K562 (cell line): ENCODE measurements around the gene MATK. TPM values are rescaled to one million over a fixed set of nuclear protein-coding genes. Genes with fewer than 3 reads are reported as not detected.

ENCODE experiments used
- CC2D1A ChIP-seq: fragments of 450-650 bp; IDR thresholded peaks from 2 replicates; pipeline ENCODE4 v1.6.1; 2017; ENCODE audit warnings: mild to moderate bottlenecking
- FOXO4 ChIP-seq: fragments of 450-650 bp; formaldehyde crosslinking; IDR thresholded peaks from 2 replicates; pipeline ENCODE4 v1.4.0; 2020; ENCODE audit warnings: mild to moderate bottlenecking, moderate library complexity
- GABPB2 ChIP-seq: fragments of 250-450 bp; sonication (Bioruptor Pico); conservative IDR thresholded peaks from 2 replicates; pipeline ENCODE4 v1.5.1; 2021; ENCODE audit warnings: mild to moderate bottlenecking
- GMEB1 ChIP-seq: fragments of 250-450 bp; sonication (Bioruptor Pico); IDR thresholded peaks from 2 replicates; pipeline ENCODE4 v1.4.0; 2020; ENCODE audit warnings: mild to moderate bottlenecking
- MAFG ChIP-seq: fragments of 450-650 bp; conservative IDR thresholded peaks from 2 replicates; pipeline ENCODE4 v1.6.1; 2016; ENCODE audit warnings: missing genetic modification characterization, missing compliant biosample characterization
- MTA2 ChIP-seq: fragments of 450-650 bp; IDR thresholded peaks from 2 replicates; pipeline ENCODE4 v1.6.1; 2016; ENCODE audit warnings: low read depth
- NCOA6 ChIP-seq: fragments of 450-650 bp; IDR thresholded peaks from 2 replicates; pipeline ENCODE4 v1.6.1; 2017; ENCODE audit warnings: mild to moderate bottlenecking
- NFATC3 ChIP-seq: fragments of 450-650 bp; IDR thresholded peaks from 2 replicates; pipeline ENCODE4 v1.6.1; 2017; ENCODE audit warnings: mild to moderate bottlenecking
- RBM15 ChIP-seq: fragments of 200-400 bp; formaldehyde crosslinking; IDR thresholded peaks from 2 replicates; pipeline ENCODE4 v1.6.1; 2018; ENCODE audit warnings: mild to moderate bottlenecking, low read length, moderate library complexity; ENCODE audit not compliant: insufficient read depth
- RFX1 ChIP-seq: fragments of 450-650 bp; IDR thresholded peaks from 2 replicates; pipeline ENCODE4 v1.6.1; 2016; ENCODE audit warnings: mild to moderate bottlenecking, moderate library complexity
- SP1 ChIP-seq: sonication (generic); formaldehyde crosslinking; IDR thresholded peaks from 2 replicates; pipeline ENCODE4 v1.8.1; 2022; ENCODE audit warnings: mild to moderate bottlenecking, missing genetic modification reagents
- USF2 ChIP-seq: sonication (generic); formaldehyde crosslinking; IDR thresholded peaks from 2 replicates; pipeline ENCODE4 v1.5.0; 2020; ENCODE audit warnings: missing genetic modification reagents
- ZBTB7A ChIP-seq: IDR thresholded peaks from 2 replicates; pipeline ENCODE4 v1.6.1; 2011; ENCODE audit warnings: low read depth, mild to moderate bottlenecking, low read length, moderate library complexity, borderline replicate concordance; ENCODE audit not compliant: control insufficient read depth
- polyA plus RNA-seq, 8 experiments: library from polyadenylated mRNA; depleted of rRNA in 4 of 8; stranded (reverse) in 5 of 8; unstranded in 3 of 8; fragments of >200 nt; fragmentation: Nextera tagmentation in 2 of 8; fragmentation: Illumina TruSeq in 1 of 8; extraction: Ambion mirVana in 2 of 8; extraction: Trizol in 1 of 8; gene quantifications; 2 replicates each; pipeline versions ENCODE4 v1.2.1 to v1.2.3, GENCODE V29; 2011 to 2014; ENCODE audit warnings: inconsistent platforms in 1 of 8, missing spikeins in 1 of 8
- total RNA-seq, 7 experiments: library from RNA; depleted of rRNA in 6 of 7; stranded (reverse); fragments of >200 nt in 6 of 7; fragmentation: Illumina TruSeq in 2 of 7; extraction: Trizol in 2 of 7; gene quantifications; 2 replicates each; pipeline versions ENCODE4 v1.2.1 to v1.2.3, GENCODE V29; 2011 to 2021; ENCODE audit warnings: low replicate concordance in 1 of 7
- TF ChIP-seq, protein P1 (sequence below): fragments of 450-650 bp; formaldehyde crosslinking; IDR thresholded peaks from 2 replicates; pipeline ENCODE4 v1.4.0; 2020; ENCODE audit warnings: mild to moderate bottlenecking, moderate library complexity
- TF ChIP-seq, protein P2 (sequence below): sonication (generic); formaldehyde crosslinking; IDR thresholded peaks from 2 replicates; pipeline ENCODE4 v1.8.0; 2022; ENCODE audit warnings: mild to moderate bottlenecking, missing genetic modification reagents
- TF ChIP-seq, protein P3 (sequence below): sonication (generic); formaldehyde crosslinking; IDR thresholded peaks from 2 replicates; pipeline ENCODE4 v1.8.0; 2022; ENCODE audit warnings: mild to moderate bottlenecking, missing genetic modification reagents

The MATK gene
- total and polyA plus RNA-seq, 9 of the 15 experiments (the other 6 are each of a cell fraction or from before 2014, with no cell fraction given): 0.08 to 41.5 (median 21.4) TPM

- TF ChIP-seq NFATC3 (no peak), NCOA6 (no peak), MTA2 (no peak), USF2 (no peak), RFX1 (no peak), FOXO4 (CRISPR knock-in tag) (no peak), CC2D1A (no peak), GMEB1 (CRISPR knock-in tag) (no peak), MAFG (tag) (no peak), SP1 (CRISPR knock-in tag) (no peak), RBM15 (no peak), ZBTB7A (peak; percentile 95), GABPB2 (CRISPR knock-in tag) (no peak)
- TF ChIP-seq, protein P1, sequence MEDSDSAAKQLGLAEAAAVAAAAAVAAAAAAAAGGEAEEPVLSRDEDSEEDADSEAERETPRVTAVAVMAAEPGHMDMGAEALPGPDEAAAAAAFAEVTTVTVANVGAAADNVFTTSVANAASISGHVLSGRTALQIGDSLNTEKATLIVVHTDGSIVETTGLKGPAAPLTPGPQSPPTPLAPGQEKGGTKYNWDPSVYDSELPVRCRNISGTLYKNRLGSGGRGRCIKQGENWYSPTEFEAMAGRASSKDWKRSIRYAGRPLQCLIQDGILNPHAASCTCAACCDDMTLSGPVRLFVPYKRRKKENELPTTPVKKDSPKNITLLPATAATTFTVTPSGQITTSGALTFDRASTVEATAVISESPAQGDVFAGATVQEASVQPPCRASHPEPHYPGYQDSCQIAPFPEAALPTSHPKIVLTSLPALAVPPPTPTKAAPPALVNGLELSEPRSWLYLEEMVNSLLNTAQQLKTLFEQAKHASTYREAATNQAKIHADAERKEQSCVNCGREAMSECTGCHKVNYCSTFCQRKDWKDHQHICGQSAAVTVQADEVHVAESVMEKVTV (CRISPR knock-in tag): no peak
- TF ChIP-seq, protein P2, sequence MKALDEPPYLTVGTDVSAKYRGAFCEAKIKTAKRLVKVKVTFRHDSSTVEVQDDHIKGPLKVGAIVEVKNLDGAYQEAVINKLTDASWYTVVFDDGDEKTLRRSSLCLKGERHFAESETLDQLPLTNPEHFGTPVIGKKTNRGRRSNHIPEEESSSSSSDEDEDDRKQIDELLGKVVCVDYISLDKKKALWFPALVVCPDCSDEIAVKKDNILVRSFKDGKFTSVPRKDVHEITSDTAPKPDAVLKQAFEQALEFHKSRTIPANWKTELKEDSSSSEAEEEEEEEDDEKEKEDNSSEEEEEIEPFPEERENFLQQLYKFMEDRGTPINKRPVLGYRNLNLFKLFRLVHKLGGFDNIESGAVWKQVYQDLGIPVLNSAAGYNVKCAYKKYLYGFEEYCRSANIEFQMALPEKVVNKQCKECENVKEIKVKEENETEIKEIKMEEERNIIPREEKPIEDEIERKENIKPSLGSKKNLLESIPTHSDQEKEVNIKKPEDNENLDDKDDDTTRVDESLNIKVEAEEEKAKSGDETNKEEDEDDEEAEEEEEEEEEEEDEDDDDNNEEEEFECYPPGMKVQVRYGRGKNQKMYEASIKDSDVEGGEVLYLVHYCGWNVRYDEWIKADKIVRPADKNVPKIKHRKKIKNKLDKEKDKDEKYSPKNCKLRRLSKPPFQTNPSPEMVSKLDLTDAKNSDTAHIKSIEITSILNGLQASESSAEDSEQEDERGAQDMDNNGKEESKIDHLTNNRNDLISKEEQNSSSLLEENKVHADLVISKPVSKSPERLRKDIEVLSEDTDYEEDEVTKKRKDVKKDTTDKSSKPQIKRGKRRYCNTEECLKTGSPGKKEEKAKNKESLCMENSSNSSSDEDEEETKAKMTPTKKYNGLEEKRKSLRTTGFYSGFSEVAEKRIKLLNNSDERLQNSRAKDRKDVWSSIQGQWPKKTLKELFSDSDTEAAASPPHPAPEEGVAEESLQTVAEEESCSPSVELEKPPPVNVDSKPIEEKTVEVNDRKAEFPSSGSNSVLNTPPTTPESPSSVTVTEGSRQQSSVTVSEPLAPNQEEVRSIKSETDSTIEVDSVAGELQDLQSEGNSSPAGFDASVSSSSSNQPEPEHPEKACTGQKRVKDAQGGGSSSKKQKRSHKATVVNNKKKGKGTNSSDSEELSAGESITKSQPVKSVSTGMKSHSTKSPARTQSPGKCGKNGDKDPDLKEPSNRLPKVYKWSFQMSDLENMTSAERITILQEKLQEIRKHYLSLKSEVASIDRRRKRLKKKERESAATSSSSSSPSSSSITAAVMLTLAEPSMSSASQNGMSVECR (CRISPR knock-in tag): no peak
- TF ChIP-seq, protein P3, sequence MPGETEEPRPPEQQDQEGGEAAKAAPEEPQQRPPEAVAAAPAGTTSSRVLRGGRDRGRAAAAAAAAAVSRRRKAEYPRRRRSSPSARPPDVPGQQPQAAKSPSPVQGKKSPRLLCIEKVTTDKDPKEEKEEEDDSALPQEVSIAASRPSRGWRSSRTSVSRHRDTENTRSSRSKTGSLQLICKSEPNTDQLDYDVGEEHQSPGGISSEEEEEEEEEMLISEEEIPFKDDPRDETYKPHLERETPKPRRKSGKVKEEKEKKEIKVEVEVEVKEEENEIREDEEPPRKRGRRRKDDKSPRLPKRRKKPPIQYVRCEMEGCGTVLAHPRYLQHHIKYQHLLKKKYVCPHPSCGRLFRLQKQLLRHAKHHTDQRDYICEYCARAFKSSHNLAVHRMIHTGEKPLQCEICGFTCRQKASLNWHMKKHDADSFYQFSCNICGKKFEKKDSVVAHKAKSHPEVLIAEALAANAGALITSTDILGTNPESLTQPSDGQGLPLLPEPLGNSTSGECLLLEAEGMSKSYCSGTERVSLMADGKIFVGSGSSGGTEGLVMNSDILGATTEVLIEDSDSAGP: no peak
Observed at GRCh38 chr19:3785938-3786824, at the start of gene MATK (continued).
